ENCODE measurements around the gene TEDC1. TPM values are rescaled to one million over a fixed set of nuclear protein-coding genes. Genes with fewer than 3 reads are reported as not detected.

Gene TEDC1
- total RNA-seq, 2 donors from 2014 or later: 7.5 to 8.9 TPM

DNA sequence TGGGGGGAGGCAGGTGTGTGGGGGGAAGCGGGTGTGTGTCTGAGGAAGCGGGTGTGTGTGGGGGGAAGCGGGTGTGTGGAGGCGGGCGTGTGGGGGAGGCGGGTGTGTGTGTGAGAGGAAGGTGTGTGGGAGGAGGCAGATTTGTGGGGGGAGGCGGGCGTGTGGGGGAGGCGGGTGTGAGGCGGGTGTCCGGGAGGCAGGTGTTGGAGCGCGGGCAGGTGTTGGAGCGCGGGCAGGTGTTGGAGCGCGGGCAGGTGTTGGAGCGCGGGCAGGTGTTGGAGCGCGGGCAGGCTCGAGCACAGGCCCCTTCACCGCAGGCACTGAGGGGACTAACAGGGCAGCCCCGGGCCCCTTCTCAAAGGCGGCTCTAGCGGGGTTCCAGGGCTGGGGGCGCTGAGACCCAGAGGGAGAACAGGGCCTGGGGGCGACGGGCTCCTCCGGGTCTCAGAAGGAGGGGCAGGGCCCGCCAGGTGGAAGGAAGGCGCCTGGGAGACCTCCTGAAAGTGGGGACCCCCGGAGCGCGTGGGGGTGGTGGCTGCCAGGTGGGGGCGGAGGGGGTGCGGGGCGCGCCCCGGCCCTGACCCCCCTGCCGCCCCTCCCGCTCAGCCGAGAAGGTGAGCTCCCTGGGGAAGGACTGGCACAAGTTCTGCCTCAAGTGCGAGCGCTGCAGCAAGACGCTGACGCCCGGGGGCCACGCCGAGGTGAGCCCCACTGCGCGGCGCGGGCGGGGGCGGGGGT is 13.2 kb upstream of the TEDC1 start:
- Histone ChIP-seq H3K36me3 (no peaks in the 10 kb centered on the region), H3K27me3 (replicated peaks; ENCODE audit: insufficient read depth) (no peaks in the 10 kb centered on the region), H3K4me3 (no peak overlapping the region), H3K9me3 (no peaks in the 10 kb centered on the region), H3K27ac (no peak overlapping the region), H3K4me1 (replicated peaks) (peaks cover 40% of the 10 kb centered on the region)
- DNase-seq (ENCODE audit: low spot score): no peak
- TF ChIP-seq, protein P1, sequence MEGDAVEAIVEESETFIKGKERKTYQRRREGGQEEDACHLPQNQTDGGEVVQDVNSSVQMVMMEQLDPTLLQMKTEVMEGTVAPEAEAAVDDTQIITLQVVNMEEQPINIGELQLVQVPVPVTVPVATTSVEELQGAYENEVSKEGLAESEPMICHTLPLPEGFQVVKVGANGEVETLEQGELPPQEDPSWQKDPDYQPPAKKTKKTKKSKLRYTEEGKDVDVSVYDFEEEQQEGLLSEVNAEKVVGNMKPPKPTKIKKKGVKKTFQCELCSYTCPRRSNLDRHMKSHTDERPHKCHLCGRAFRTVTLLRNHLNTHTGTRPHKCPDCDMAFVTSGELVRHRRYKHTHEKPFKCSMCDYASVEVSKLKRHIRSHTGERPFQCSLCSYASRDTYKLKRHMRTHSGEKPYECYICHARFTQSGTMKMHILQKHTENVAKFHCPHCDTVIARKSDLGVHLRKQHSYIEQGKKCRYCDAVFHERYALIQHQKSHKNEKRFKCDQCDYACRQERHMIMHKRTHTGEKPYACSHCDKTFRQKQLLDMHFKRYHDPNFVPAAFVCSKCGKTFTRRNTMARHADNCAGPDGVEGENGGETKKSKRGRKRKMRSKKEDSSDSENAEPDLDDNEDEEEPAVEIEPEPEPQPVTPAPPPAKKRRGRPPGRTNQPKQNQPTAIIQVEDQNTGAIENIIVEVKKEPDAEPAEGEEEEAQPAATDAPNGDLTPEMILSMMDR (IDR thresholded peaks at IDR 0.05): no peak
- TF ChIP-seq POLR2A (IDR thresholded peaks at IDR 0.05) (no peak), POLR2AphosphoS5 (IDR thresholded peaks at IDR 0.05) (no peak)
- intact Hi-C loops (cut with DNase I): no loop called here
- WGBS: 53% methylated on average over 47 of the region's 56 CpGs

DNA sequence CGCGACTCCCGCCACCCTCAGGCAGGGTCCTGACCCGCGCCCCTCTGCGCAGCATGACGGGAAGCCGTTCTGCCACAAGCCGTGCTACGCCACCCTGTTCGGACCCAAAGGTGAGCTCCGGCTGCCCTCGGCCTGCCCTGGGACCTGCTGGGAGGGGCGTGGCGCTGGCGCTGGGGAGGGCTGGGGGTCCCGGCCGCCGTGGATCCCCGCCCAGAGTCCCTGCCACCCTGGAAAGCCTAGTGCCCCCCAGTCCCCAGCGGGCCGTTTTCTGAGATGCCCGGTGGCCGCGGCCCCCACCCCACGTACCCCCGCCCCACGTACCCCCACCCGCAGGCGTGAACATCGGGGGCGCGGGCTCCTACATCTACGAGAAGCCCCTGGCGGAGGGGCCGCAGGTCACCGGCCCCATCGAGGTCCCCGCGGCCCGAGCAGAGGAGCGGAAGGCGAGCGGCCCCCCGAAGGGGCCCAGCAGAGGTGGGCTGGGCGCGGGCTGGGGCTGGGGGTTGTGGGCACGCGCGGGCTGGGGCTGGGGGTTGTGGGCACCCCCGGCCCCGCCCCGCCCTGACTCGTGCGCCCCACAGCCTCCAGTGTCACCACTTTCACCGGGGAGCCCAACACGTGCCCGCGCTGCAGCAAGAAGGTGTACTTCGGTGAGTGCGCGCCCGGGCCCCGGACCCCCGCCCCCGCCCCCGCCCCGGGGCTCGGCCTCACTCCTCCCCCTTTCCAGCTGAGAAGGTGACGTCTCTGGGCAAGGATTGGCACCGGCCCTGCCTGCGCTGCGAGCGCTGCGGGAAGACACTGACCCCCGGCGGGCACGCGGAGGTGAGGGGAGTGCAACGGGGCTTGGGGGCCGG is 12.4 kb upstream of the TEDC1 start:
- intact Hi-C loops (cut with DNase I): no loop called here
- Histone ChIP-seq H3K27ac (no peak overlapping the region), H3K9me3 (no peaks in the 10 kb centered on the region), H3K36me3 (no peaks in the 10 kb centered on the region), H3K4me3 (no peak overlapping the region), H3K4me1 (replicated peaks) (peaks cover 40% of the 10 kb centered on the region), H3K27me3 (replicated peaks; ENCODE audit: insufficient read depth) (no peaks in the 10 kb centered on the region)
- DNase-seq (ENCODE audit: low spot score): no peak
- WGBS: 63% methylated on average over 24 of the region's 81 CpGs
- TF ChIP-seq, protein P1 (IDR thresholded peaks at IDR 0.05): no peak
- TF ChIP-seq POLR2AphosphoS5 (IDR thresholded peaks at IDR 0.05) (no peak), POLR2A (IDR thresholded peaks at IDR 0.05) (no peak)

DNA sequence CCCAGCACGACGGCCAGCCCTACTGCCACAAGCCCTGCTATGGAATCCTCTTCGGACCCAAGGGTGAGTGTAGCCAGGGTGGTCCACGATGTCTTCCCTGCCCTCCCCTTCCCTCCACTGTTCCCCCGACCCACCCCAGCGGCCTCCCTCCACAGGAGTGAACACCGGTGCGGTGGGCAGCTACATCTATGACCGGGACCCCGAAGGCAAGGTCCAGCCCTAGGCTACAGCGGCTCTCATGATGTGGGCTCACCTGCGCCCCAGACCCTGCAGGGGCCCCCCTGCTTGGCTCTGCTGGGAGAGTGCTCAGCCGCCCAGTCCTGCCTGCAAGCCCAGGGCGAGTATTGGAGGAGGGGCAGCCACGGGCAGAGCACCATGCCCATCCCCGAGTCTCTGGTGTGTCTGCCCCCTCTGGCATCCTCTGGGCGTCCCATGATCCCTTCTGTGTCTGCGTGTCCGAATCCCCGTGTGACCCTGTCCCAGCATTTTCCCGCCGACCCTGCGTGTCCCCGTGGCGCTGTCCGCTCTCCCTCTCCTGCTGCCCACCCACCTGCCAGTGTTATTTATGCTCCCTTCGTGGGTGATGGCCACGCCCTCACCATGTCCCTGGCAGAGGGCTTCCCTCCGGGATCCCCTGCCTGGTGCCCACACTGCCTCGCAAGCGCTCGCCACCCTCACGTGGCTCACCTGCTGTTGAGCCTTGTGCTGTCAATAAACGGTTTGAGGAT is 11.5 kb upstream of the TEDC1 start:
- no peak overlapping the region for H3K27ac ChIP-seq
- H3K4me1 ChIP-seq (replicated peaks): peaks cover 39% of the 10 kb centered on the region
- no peak overlapping the region for H3K4me3 ChIP-seq
- H3K36me3 ChIP-seq: no peaks in the 10 kb centered on the region
- no peak for DNase-seq (ENCODE audit: low spot score)
- TF ChIP-seq POLR2A (IDR thresholded peaks at IDR 0.05): no peak
- TF ChIP-seq POLR2AphosphoS5 (IDR thresholded peaks at IDR 0.05): no peak
- TF ChIP-seq, protein P1 (IDR thresholded peaks at IDR 0.05): no peak
- 77% methylated on average over 34 of the region's 34 CpGs for WGBS
- H3K9me3 ChIP-seq: no peaks in the 10 kb centered on the region
- intact Hi-C loops (cut with DNase I): loop anchor here (5.0 kb wide), 1 partner anchor 162 kb away; no protein-coding TSS in a partner anchor
- no peaks in the 10 kb centered on the region for H3K27me3 ChIP-seq (replicated peaks; ENCODE audit: insufficient read depth)

DNA sequence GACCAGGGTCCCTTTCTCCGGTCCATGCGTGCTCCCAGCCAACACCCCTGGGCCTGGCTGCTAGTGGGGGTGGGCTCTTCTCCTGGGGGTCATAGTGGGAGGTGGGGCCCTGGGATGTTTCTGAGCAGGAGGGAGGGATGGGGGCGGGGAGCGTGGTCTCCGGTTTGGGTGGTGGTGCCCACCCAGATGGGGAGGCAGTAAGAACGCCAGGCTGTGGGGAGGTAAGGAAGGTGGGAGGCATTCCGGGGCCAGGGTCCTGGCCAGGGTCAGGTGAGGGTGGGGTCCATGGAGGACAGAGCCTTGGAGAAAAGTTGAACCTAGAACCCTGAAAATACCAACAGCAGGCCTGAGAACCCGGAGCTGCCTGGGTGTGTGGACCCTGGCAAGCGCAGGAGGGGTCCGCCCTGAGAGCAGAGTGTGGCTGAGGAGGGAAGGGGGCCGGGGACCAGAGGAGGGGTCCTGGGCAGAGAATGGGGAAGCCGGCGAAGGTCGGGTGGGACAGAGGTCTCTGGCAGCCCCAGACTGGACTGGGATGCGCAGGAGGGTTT is 10.8 kb upstream of the TEDC1 start:
- H3K9me3 ChIP-seq: no peaks in the 10 kb centered on the region
- H3K27me3 ChIP-seq (replicated peaks; ENCODE audit: insufficient read depth): no peaks in the 10 kb centered on the region
- H3K4me1 ChIP-seq (replicated peaks): peaks cover 39% of the 10 kb centered on the region
- peak overlapping the region; percentile 78 to 81 for H3K27ac ChIP-seq
- no peaks in the 10 kb centered on the region for H3K36me3 ChIP-seq
- 72% methylated on average over 15 of the region's 15 CpGs for WGBS
- TF ChIP-seq, protein P1 (IDR thresholded peaks at IDR 0.05): no peak
- TF ChIP-seq POLR2AphosphoS5 (IDR thresholded peaks at IDR 0.05) (no peak), POLR2A (IDR thresholded peaks at IDR 0.05) (no peak)
- intact Hi-C loops (cut with DNase I): loop anchor here (5.0 kb wide), 1 partner anchor 163 kb away; no protein-coding TSS in a partner anchor
- no peak for DNase-seq (ENCODE audit: low spot score)
- H3K4me3 ChIP-seq: no peak overlapping the region
